MG63 (cell line): ENCODE measurements around the gene RGMA. TPM values are rescaled to one million over a fixed set of nuclear protein-coding genes. Genes with fewer than 3 reads are reported as not detected.
A peak's percentile ranks its signal among the peaks of the same experiment; 100 is the strongest.

Experiments
- DNase-seq: peaks from one replicate; pipeline ENCODE4 v3.0.0-alpha.2; 2020
- H3K27me3 ChIP-seq: fragments of 250-450 bp; sonication (Bioruptor Pico); 2 replicates; pipeline ENCODE4 v1.5.1; 2020; ENCODE audit warnings: mild to moderate bottlenecking, moderate library complexity
- H3K36me3 ChIP-seq: fragments of 250-450 bp; sonication (Bioruptor Pico); 2 replicates; pipeline ENCODE4 v1.5.1; 2020; ENCODE audit warnings: mild to moderate bottlenecking, moderate library complexity
- H3K4me3 ChIP-seq: fragments of 250-450 bp; sonication (Bioruptor Pico); 2 replicates; pipeline ENCODE4 v1.5.1; 2020; ENCODE audit warnings: mild to moderate bottlenecking, moderate library complexity
- H3K9me3 ChIP-seq: fragments of 250-450 bp; sonication (Bioruptor Pico); 2 replicates; pipeline ENCODE4 v1.5.1; 2020; ENCODE audit warnings: mild to moderate bottlenecking, moderate library complexity
- total RNA-seq: library from RNA; depleted of rRNA; stranded (reverse); fragments of >200 nt; shearing (Covaris generic); gene quantifications from 2 replicates; pipeline ENCODE4 v1.2.3, GENCODE V29; 2014; ENCODE audit warnings: low replicate concordance

RGMA gene
- total RNA-seq, 1 experiment from 2014 or later, result not detected

- Histone ChIP-seq H3K27me3 (no peaks in the 10 kb centered on the region), H3K9me3 (no peaks in the 10 kb centered on the region), H3K36me3 (no peaks in the 10 kb centered on the region), H3K4me3 (no peak overlapping the region)
- DNase-seq, result no peak
Measured at GRCh38 chr15:93109336-93110102, 20.5 kb upstream of the RGMA start.

GRCh38 chr15:93107646-93108045, 18.6 kb upstream of the RGMA start:
- H3K9me3 ChIP-seq, result peaks cover 2% of the 10 kb centered on the region; the same call in 1 of the 2 replicates
- H3K4me3 ChIP-seq, result no peak overlapping the region
- no peak for DNase-seq
- no peaks in the 10 kb centered on the region for H3K27me3 ChIP-seq
- H3K36me3 ChIP-seq, result no peaks in the 10 kb centered on the region

- Histone ChIP-seq H3K27me3 (no peaks in the 10 kb centered on the region), H3K4me3 (no peak overlapping the region), H3K36me3 (no peaks in the 10 kb centered on the region), H3K9me3 (peaks cover 2% of the 10 kb centered on the region; the same call in 1 of the 2 replicates)
- DNase-seq, result no peak
Measured at GRCh38 chr15:93105485-93105884, 16.5 kb upstream of the RGMA start.

- peaks cover 2% of the 10 kb centered on the region; the same call in 1 of the 2 replicates for H3K9me3 ChIP-seq
- no peak for DNase-seq
- H3K27me3 ChIP-seq, result no peaks in the 10 kb centered on the region
- no peak overlapping the region for H3K4me3 ChIP-seq
- H3K36me3 ChIP-seq, result no peaks in the 10 kb centered on the region
Measured at GRCh38 chr15:93103823-93104222, 14.8 kb upstream of the RGMA start.

GRCh38 chr15:93102211-93102610, 13.2 kb upstream of the RGMA start:
- Histone ChIP-seq H3K27me3 (no peaks in the 10 kb centered on the region), H3K9me3 (peaks cover 2% of the 10 kb centered on the region; the same call in 1 of the 2 replicates)
- DNase-seq, result no peak

GRCh38 chr15:93093765-93094164, 4.8 kb upstream of the RGMA start:
- Histone ChIP-seq H3K9me3 (no peaks in the 10 kb centered on the region), H3K27me3 (peaks cover 6% of the 10 kb centered on the region), H3K4me3 (no peak overlapping the region), H3K36me3 (no peaks in the 10 kb centered on the region)
- DNase-seq, result no peak

More at GRCh38 chr15:93102211-93102610, 13.2 kb upstream of the RGMA start:
- Histone ChIP-seq H3K4me3 (no peak overlapping the region), H3K36me3 (no peaks in the 10 kb centered on the region)

- no peak overlapping the region for H3K4me3 ChIP-seq
- no peaks in the 10 kb centered on the region for H3K9me3 ChIP-seq
- H3K27me3 ChIP-seq, result peaks cover 17% of the 10 kb centered on the region
- H3K36me3 ChIP-seq, result no peaks in the 10 kb centered on the region
- DNase-seq, result no peak
Measured at GRCh38 chr15:93091465-93091864, 2.5 kb upstream of the RGMA start.

- H3K27me3 ChIP-seq, result peaks cover 28% of the 10 kb centered on the region
Measured at GRCh38 chr15:93089727-93090305, 805 bp upstream of the RGMA start.

GRCh38 chr15:93088200-93088980, 621 bp downstream of the RGMA start:
- Histone ChIP-seq H3K36me3 (no peaks in the 10 kb centered on the region), H3K27me3 (peaks cover 36% of the 10 kb centered on the region), H3K9me3 (no peaks in the 10 kb centered on the region), H3K4me3 (peak overlapping the region; percentile 42)
- peak; percentile 32 for DNase-seq

More at GRCh38 chr15:93089727-93090305, 805 bp upstream of the RGMA start:
- Histone ChIP-seq H3K36me3 (no peaks in the 10 kb centered on the region), H3K4me3 (no peak overlapping the region), H3K9me3 (no peaks in the 10 kb centered on the region)
- no peak for DNase-seq

GRCh38 chr15:93087825-93088199, 1.2 kb downstream of the RGMA start:
- Histone ChIP-seq H3K36me3 (no peaks in the 10 kb centered on the region), H3K4me3 (peak overlapping the region; percentile 42), H3K9me3 (no peaks in the 10 kb centered on the region), H3K27me3 (peaks cover 36% of the 10 kb centered on the region)
- DNase-seq, result peak; percentile 47

- no peak for DNase-seq
- Histone ChIP-seq H3K27me3 (peaks cover 40% of the 10 kb centered on the region), H3K9me3 (no peaks in the 10 kb centered on the region), H3K4me3 (no peak overlapping the region), H3K36me3 (no peaks in the 10 kb centered on the region)
Measured at GRCh38 chr15:93086791-93087190, 2.2 kb downstream of the RGMA start.

- no peak for DNase-seq
- no peaks in the 10 kb centered on the region for H3K9me3 ChIP-seq
- H3K36me3 ChIP-seq, result no peaks in the 10 kb centered on the region
- peaks cover 44% of the 10 kb centered on the region for H3K27me3 ChIP-seq
- H3K4me3 ChIP-seq, result no peak overlapping the region
Measured at GRCh38 chr15:93085692-93086091, 3.3 kb downstream of the RGMA start.

GRCh38 chr15:93082861-93083260, 6.2 kb downstream of the RGMA start:
- no peak overlapping the region for H3K4me3 ChIP-seq
- H3K27me3 ChIP-seq, result peaks cover 39% of the 10 kb centered on the region
- no peaks in the 10 kb centered on the region for H3K36me3 ChIP-seq
- no peak for DNase-seq
- H3K9me3 ChIP-seq, result no peaks in the 10 kb centered on the region

- no peaks in the 10 kb centered on the region for H3K36me3 ChIP-seq
- no peak for DNase-seq
- H3K27me3 ChIP-seq, result peaks cover 43% of the 10 kb centered on the region
- H3K4me3 ChIP-seq, result no peak overlapping the region
- no peaks in the 10 kb centered on the region for H3K9me3 ChIP-seq
Measured at GRCh38 chr15:93081399-93081798, 7.6 kb downstream of the RGMA start.

GRCh38 chr15:93080451-93080850, 8.6 kb downstream of the RGMA start:
- no peaks in the 10 kb centered on the region for H3K9me3 ChIP-seq
- DNase-seq, result no peak
- H3K36me3 ChIP-seq, result no peaks in the 10 kb centered on the region
- peaks cover 38% of the 10 kb centered on the region for H3K27me3 ChIP-seq
- H3K4me3 ChIP-seq, result no peak overlapping the region

- Histone ChIP-seq H3K4me3 (no peak overlapping the region), H3K27me3 (peaks cover 23% of the 10 kb centered on the region), H3K36me3 (no peaks in the 10 kb centered on the region), H3K9me3 (no peaks in the 10 kb centered on the region)
- no peak for DNase-seq
Measured at GRCh38 chr15:93076875-93077274, 12.1 kb downstream of the RGMA start.

- no peaks in the 10 kb centered on the region for H3K9me3 ChIP-seq
- no peak overlapping the region for H3K4me3 ChIP-seq
- peaks cover 19% of the 10 kb centered on the region for H3K27me3 ChIP-seq
- H3K36me3 ChIP-seq, result no peaks in the 10 kb centered on the region
- DNase-seq, result no peak
Measured at GRCh38 chr15:93076217-93076616, 12.8 kb downstream of the RGMA start.
